Astrocyte of the hippocampus (primary cell): Measurements from ENCODE around the gene PTPN9.
"Not testable (repeated sequence)": the region's sequence is repeated elsewhere in the genome, so short reads cannot be mapped to it uniquely, and the experiment has no call there.

Experiments
- DNase-seq: peaks from one replicate; pipeline ENCODE4 v3.0.0; 2011; ENCODE audit warnings: low read depth, low spot score

PTPN9 gene

DNA sequence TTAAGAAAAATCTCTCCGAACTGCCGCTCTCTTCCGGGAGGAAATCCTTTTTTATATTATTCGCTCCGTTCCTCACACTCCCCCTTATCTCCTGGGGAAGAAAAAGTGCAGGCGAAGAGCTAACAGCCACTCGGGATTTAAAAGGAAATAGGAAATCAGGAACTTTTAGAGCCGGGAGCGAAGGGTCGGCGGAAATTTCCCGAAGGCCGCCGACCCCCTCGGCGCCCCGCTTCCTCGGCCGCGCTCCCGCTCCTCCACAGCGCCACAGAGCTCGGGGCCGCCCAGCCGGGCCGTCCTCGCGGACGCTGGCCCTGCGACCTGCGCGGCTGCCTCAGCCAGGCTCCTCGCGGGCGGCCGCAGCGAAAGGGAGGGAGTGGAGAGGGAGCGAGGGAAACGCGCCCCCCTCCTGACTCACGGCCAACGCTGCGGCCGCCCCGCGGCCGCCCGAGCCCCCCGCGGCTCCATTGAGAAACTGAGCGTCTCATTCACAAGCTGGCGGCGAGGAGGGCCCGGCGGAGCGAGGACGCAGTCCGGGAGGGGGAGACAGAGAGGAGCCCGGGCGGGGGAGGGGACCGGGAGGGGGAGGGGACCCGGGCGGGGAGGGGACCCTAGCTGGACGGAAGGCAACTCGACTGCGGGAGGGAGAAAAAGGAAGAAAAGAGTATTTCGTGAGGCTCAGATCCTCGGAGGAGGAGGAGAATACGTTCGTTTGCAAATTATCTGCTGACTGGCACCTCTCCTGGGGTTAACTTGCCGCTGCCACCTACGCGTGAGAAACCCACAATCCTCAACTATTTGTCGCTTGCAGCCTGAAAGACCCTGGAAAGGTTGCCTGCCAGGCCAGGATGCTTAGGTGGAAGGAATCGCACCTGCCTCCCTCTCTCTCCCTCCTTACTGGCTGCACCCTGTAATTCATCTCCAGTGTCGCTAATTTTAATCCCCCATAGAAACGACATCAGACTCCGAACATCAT, at the start of gene PTPN9:
TSS of gene PTPN9 (minus strand) at position 368 of the 973 bp plus-strand sequence. CDS start 539 bp downstream, outside the sequence.
- peak; percentile 95 for DNase-seq

DNA sequence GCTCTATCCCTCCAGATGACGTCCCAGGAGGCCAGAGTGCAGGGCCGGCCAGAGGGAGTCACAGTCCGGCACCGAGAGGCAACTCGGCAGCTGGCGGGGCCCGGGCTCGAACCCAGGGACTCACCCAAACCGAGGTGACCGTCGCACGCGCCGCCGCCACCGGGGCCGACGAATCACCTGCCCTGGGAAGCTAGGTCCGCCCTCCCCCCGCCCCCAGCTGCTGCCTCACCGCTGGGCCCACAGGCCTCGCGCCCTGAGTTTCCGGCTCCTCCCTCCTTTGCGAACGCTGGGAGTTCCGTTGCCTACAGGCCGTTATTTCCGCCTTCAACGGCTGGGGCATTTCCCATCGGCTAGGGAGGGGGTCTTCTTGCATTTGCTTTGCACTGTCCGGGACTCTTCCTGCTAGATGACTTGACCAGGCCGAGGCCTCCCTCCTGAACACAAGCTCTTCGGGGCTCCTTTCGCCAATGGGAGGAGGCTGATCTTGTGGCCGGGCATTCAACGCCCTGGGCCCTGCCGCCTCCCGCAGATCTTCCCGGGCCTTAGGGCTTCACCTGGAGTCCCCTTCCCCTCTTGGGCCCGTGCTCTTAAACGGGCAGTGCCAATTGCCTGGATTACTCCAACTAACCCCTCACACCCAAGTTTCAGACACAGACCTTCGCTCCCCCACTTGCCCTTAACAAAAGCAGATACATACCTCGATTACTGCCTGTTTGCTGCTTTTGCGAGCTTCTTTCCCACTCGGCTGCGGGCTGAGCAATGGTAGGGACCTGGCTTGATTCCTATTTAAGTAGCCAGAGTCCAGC, 46.6 kb upstream of the PTPN9 start, which contains the start of gene SNUPN:
TSS of gene SNUPN (minus strand) at position 184 of the 806 bp plus-strand sequence. CDS start 4,674 bp downstream, outside the sequence.
- peak; percentile 97 for DNase-seq

DNA sequence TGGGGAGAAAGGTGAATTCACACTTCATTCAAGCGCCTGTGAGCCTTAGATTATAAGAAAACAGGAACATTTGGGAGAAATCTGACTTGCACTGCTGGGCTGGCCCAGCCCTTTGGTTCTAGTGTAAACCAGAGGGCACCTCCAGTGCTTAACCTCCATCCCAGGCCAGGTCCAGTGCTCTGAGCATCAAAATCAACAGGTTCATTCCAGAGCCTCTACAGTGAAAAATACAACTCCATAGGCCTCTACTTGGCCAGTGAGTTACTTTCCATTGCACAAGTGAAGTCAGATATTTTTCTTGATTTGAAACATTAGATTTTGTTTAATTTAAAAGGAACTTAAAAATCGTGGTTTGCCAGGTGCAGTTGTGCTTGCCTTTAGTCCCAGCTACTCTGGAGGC, 43.4 kb upstream of the PTPN9 start:
- DNase-seq = no peak

DNA sequence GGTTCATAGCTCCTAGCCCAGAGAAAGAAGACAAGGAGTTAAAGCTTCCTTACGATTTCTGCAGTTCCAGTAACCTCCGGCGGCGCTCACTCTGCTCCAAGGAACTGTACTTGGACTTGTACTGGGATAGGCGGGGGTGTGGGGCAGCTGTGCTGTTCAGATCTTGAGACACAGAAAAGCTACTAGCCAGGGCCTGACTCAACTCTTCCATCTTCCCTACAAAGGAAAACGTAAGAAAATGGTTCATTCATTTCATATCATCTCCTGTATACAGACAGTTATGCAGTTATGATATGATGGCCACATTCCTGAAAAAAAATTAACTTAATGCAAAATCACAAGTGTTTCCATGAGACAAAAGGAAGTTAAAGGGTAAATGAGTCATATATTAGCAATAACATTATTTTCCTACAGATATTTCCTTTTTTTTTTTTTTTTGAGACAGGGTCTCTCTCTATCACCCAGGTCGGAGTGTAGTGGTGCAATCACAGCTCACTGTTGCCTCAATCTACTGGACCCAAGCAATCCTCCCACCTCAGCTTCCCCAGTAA, 41.8 kb upstream of the PTPN9 start:
- peak; percentile 83 for DNase-seq

DNA sequence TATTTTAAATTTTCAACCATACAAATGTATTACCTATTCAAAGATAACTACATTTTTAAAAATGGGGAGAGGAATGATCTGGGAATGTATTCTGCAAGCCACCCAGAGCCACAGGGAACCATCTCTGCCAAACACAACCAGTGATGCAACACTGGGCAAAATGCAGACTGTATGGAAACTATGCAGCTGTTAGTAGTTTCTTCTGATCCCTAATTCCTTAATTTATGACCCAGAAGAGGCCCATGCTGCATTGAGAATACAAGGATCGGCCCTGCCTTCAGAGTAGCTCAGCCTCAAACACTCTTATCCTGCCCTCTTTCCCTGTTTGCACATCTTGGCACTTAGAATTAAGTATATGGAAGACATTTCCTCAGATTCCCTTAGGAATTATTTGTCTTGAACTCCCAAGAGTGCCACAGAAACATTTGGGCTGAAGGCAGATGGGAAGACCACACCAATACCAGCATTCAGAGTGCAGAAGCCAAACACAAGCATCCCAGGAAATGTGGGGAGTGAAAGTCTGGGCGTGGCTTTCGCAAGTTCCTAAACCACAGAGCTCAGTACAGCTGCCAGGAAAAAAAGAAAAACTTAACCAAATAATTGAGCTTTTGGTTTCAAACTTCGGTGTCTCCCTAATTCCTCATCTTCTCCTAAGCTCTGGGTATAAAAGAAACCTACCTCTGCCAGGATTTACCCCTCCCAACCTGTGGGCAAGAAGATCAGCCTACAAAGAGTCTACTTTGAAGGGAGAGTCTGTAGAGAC, 41.1 kb upstream of the PTPN9 start:
- DNase-seq = peak; percentile 65

DNA sequence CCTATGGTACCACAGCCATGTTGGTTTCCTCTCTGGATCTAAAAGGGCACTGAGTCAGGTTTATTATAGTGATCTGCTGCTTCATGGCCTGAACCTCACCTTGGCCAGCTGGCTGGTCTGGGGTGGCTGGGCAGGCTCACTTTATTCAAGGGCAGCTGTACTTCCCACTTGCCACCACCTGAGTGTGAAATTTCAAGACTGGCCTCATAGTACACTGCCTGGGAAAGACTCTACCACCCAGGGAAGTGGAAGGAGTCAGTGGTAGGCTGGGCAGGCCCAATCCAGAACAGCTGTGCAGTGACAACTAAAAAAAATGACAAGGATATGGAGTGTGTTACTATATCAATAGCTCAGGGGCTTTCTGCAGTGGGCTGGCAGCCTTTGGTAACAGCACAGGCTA, 37.7 kb upstream of the PTPN9 start:
- DNase-seq = no peak

DNA sequence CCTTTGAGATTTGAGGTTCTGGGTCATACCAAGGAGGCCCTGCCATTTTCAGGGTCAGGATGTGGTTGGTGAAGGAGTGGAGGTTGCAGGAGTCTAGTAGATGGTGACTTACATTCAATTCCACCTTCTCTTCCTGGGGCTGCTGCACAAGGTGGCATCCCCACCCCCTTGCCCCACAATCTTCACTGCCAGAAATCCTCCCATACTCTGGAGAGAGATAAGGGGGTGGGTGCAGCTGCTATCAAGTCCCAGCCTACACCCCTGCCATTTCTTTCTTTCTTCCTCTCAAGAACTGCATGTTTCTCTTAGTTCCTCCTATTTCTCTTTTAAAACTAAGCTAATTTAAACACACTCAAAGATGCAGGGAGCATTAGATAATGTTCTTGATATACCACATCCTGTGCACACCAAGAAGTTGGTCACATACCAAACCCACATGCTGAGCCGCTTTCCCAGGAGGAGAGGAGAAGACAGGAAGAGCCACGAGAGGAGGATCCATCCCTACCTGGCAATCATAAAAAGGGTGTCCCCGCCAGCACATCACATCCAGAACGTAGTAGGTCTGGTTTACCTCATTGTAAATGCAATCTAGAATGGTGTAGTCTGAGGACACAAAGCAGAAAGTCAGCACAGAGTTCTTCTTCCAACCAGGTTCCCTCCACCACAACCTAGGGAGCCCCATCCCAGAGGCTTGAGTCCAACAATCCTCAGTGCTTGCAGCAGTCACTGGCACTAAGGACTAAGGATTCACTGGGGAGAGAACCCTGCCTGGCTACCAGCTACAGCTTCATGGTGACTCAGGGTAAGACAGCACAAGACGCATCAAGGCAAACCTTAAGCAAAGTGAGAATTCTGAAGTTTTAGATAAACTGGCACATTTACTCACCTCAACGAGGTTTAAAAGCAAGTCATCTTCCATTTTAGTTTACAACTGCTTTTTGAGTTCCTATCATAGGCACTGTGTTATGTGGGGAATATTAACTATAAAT, 27.9 kb upstream of the PTPN9 start:
- DNase-seq = peak; percentile 36

DNA sequence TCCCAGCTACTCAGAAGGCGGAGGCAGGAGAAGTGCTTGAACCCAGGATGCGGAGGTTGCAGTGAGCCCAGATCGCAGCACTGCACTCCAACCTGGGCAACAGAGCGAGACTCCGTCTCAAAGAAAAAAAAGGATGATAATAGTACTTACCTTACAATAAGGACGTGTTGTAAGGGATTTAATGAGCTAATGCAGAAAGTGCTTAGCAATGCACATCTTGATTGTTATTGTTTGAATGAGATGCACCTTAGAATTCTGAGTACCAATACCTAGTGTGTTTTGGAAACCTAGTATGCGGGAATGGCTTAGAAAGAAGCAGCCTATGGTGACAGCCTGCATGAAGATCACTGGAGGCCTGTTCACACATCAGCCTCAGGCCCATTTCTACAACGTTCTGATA, 26.9 kb upstream of the PTPN9 start:
- no peak for DNase-seq

DNA sequence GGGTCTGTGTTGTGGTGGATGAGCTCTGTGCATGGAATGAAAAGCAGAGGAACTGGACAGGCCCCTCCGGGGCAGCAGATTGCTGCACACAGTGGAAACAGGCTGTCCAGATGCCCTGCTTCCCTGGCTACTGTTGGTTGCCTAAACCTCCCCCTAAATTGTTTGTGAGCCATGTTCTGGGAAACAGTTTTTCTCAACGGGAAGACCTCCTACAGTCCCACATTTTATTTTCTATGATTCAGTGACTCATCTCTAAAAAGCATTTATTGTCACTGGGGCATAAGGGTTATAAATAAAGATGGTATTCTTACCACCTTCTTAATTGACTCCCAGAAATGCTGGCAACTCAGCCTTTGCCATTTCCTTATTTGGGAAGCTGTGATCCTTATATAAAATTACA, 20.3 kb upstream of the PTPN9 start:
- DNase-seq = peak; percentile 30

DNA sequence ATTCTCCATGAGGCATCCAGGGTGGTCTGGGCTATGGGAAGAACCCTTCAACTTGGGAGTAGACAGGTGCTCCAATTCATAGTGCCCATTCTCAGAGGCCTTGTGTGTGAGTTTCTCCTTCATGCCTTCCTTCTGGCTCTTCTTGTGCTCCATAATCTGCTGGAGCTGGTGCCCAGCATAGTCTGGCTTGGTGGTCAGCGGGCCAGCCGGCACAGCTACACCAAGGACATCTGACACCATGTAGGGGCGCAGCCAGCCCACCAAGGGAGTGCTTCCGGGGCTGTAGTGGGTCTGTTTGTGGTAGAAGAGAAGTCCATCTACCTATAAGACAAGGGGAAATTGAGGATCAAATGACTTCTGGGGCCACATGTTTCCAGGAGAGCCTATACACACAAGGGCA, 19.2 kb upstream of the PTPN9 start:
- DNase-seq = no peak

DNA sequence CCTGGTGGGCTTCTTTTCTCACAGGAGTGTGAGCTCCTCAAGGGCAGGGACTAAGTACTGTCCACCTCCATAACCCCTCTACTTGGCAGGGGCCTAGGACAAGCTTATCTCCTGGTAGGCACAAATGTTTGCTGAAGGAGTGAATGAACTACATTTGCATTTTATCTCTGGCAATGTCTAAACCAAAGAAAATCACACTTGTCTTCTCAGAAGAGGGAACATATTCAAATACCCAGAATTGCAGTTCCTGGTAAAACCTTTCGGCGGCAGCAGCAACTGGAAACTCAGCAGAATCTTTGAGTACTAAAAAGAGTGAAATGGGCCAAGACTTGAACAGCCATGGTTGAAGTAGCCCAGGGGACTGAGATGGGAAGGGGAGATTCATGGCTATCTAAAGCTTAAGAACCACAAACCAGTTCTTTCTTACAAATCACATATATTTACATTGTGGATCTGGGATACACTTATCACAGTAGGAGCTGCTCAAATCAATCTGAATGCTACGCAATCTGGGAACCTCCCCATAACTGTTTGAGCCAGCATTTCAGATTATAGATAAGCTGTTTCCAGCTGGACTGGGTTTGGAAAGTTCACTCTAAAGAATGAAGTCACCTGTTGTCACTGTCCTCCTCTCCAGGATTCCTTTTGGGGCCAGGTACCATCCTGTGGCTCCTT, 18.7 kb upstream of the PTPN9 start:
- no peak for DNase-seq

DNA sequence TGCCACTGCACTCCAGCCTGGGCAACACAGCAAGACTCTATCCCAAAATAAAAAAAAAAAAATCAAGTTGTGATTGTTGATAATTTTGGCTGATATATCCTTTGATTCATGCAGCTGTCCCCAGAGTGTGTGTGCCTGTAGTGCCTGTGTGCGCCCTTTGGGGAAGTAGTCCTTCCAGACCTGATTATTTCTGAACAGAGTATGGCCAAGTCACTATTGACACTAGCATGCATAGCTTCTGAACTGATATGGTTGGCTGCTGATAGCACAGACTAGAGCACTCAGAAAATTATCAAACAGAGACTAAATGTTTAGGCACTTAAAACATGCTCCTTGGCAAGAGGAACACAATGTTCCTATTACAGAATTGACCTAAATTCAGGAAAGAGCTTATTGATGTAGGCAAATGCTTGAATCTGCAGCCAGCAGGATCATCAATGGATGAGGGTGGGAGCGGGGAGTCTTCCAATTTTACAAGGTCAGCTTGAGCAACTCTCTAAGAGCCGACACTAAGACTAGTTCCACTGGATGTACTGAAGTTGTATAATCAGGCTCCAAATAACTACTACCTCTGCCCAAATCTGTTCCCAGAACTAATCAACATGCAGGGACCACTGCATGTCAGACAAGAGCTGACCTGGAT, 17.7 kb upstream of the PTPN9 start:
- no peak for DNase-seq

DNA sequence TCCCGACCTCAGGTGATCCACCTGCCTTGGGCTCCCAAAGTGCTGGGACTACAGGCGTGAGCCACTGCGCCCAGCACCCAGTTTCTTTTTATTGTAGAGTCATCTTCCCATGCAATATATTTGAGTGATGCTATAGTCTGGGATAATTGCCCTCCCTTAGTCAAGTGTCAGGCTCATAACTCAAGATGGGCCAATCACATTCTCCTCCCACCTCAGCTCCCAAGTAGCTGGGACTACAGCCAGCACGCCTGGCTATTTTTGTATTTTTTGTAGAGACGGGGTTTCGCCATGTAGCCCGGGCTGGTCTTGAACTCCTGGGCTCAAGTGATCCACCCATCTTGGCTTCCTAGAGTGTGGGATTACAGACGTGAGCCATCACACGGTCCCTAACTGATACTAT, 15.2 kb upstream of the PTPN9 start:
- DNase-seq = no peak

DNA sequence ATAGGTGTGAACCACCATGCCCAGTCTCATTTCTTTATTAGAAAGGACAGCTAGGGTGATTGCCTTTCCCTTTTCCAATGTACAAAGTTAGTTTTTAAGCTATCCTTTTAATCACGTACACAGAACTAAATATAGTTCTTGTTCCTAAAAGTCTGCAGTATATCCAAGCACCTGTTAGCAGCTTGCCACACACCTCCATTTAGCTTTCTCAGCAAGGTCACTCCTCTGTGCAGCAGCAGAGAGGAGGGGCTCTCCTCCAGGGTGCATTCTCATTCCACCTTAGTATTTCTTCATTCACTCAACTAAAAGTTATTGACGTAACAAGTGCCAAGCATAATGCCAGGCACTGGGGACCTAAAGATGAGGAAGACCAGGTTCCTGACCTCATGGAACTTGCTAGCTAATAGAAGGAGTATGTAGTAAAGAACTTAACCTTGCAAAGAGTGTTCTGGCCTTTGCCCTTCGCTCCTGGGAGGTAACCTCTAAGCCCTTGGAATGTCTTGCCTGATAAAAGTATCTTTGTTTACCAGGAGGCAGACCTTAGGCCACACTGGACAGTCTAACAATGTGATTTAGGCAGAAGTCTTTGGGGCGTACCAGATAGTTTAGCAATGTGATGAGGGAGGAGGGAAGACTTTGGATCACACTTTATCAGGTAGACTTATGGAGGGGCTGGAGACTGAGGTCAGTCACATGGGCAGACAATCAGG, 12.7 kb upstream of the PTPN9 start:
- no peak for DNase-seq

DNA sequence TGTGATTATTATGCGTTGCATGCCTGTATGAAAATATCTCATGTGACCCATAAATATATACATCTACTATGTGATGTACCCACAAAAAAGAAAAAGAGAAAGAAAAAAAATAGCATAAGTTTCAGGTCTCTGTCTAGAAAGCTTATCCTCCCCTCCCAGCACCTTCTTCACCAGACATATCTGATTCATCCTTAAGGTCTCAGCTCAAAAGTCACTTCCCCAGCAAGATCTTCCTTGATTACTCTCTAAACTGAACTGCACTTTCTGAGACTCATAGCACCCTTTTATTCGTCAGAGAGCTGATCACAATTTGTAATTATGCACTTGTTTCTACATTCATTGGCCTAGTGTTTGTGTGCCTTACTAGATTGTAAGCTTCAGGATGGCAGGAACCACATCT, 11.1 kb upstream of the PTPN9 start:
- no peak for DNase-seq

DNA sequence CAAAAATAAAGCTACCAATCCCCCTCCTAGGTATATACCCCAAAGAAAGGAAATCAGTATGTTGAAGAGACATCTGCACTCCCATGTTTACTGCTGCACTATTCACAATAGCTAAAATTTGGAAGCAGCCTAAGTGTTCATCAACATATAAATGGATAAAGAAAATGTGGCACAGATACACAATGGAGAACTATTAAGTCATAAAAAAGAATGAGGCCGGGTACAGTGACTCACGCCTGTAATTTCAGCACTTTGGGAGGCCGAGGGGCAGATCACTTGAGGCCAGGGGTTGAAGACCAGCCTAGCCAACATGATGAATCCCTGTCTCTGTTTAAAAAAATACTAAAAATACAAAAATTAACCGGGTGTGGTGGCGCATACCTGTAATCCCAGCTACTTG, 10.0 kb upstream of the PTPN9 start:
- DNase-seq = no peak

DNA sequence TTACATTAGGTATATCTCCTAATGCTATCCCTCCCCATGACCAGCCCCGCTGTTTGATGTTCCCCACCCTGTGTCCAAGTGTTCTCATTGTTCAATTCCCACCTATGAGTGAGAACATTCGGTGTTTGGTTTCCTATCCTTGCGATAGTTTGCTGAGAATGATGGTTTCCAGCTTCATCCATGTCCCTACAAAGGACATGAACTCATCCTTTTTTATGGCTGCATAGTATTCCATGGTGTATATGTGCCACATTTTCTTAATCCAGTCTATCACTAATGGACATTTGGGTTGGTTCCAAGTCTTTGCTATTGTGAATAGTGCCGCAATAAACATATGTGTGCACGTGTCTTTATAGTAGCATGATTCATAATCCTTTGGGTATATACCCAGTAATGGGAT, 7.3 kb upstream of the PTPN9 start:
- not testable (repeated sequence) for DNase-seq

DNA sequence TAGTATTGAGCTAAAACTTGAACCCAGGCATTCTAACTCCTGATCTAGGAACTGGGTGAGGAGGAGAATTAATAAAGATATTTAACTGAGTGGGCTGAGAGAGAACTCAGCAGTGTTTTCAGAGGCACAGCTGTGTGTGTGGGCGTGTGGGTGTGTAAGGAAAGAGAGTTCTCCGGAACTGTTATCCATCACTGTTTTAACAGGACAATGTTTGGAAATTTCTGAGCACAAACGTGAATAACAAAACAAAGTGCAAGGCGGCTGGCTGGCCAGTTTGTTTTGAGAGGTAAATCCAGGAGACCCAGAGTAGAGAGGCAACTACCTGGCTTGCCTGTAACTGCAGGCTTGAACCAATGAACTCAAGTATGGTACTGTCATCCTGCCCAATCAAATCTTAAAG, 5.0 kb upstream of the PTPN9 start:
- no peak for DNase-seq
